Lung (tissue), 12 donors: Measurements from ENCODE around the gene PIM3. TPM values are rescaled to one million over a fixed set of nuclear protein-coding genes. Genes with fewer than 3 reads are reported as not detected.

ENCODE experiments used
- ATAC-seq: fragments of 200-7000 bp; cut with Tn5 transposase; one replicate; pipeline ENCODE4 v1.9.1; 2020; ENCODE audit warnings: moderate number of reproducible peaks; ENCODE audit not compliant: insufficient read depth, low FRiP score
- DNase-seq, 3 donors: peaks; one replicate each; pipeline ENCODE4 v3.0.0-alpha.2; 2013 to 2017
- H3K27ac ChIP-seq, 2 donors: one replicate each; pipeline ENCODE4 v1.5.1; 2013; ENCODE audit warnings: mild to moderate bottlenecking in 2 of 2, moderate library complexity in 2 of 2, control low read depth in 1 of 2, inconsistent platforms in 1 of 2, low read depth in 1 of 2, low read length in 1 of 2
- H3K27me3 ChIP-seq, 3 donors: one replicate each; pipeline ENCODE4 v1.5.1; 2013; ENCODE audit warnings: low read length in 2 of 3; ENCODE audit not compliant: control insufficient read depth in 3 of 3, insufficient read depth in 3 of 3
- H3K36me3 ChIP-seq, 4 donors: one replicate each; pipeline ENCODE4 v1.5.1; 2013; ENCODE audit warnings: low read length in 4 of 4, mild to moderate bottlenecking in 1 of 4, moderate library complexity in 1 of 4; ENCODE audit not compliant: control insufficient read depth in 4 of 4, insufficient read depth in 4 of 4
- H3K4me1 ChIP-seq, 5 donors: one replicate each; pipeline ENCODE4 v1.5.1; 2013; ENCODE audit warnings: low read length in 5 of 5, mild to moderate bottlenecking in 2 of 5, moderate library complexity in 1 of 5; ENCODE audit not compliant: control insufficient read depth in 5 of 5, insufficient read depth in 5 of 5
- H3K4me3 ChIP-seq: one replicate; pipeline ENCODE4 v1.5.1; 2013; ENCODE audit warnings: mild to moderate bottlenecking, control low read depth, moderate library complexity
- H3K9ac ChIP-seq, 2 donors: one replicate each; pipeline ENCODE4 v1.5.1; 2013; ENCODE audit warnings: low read length in 2 of 2, control low read depth in 1 of 2; ENCODE audit not compliant: insufficient read depth in 1 of 2
- H3K9me3 ChIP-seq, 4 donors: one replicate each; pipeline ENCODE4 v1.5.1; 2013; ENCODE audit warnings: low read length in 3 of 4, mild to moderate bottlenecking in 1 of 4, moderate library complexity in 1 of 4; ENCODE audit not compliant: control insufficient read depth in 4 of 4, insufficient read depth in 3 of 4
- WGBS, 2 donors: extraction: QIAGEN DNeasy Blood & Tissue Kit; methylation state at CpG; one replicate each; pipeline ENCODE4 v1.1.7; 2013; 5-methylcytosine and 5-hydroxymethylcytosine counted together
- polyA plus RNA-seq, 2 donors: library from polyadenylated mRNA; stranded (reverse); fragments of 200-250 nt; gene quantifications; one replicate each; pipeline ENCODE4 v1.2.1, GENCODE V29; 2013
- total RNA-seq, 2 donors: library from RNA; depleted of rRNA in 1 of 2; stranded (reverse); fragments of >200 nt in 1 of 2; gene quantifications; one replicate each; pipeline ENCODE4 v1.2.1, GENCODE V29; 2014 to 2021
- TF ChIP-seq, protein P1 (sequence below): IDR thresholded peaks from 2 replicates; pipeline ENCODE4 v1.5.1; 2012; ENCODE audit warnings: mild to moderate bottlenecking; ENCODE audit errors: control extremely low read depth, extremely low read depth
- donor health status: control.
- donor health status: control.
- donor health status: Bipolar disorder and iron deficiency.
- donor health status: healthy.
- donor health status: DM: yes; HTN: yes; CAD: no.

PIM3 gene
- total and polyA plus RNA-seq, 4 donors, result 99.0 to 238 (median 132) TPM

DNA sequence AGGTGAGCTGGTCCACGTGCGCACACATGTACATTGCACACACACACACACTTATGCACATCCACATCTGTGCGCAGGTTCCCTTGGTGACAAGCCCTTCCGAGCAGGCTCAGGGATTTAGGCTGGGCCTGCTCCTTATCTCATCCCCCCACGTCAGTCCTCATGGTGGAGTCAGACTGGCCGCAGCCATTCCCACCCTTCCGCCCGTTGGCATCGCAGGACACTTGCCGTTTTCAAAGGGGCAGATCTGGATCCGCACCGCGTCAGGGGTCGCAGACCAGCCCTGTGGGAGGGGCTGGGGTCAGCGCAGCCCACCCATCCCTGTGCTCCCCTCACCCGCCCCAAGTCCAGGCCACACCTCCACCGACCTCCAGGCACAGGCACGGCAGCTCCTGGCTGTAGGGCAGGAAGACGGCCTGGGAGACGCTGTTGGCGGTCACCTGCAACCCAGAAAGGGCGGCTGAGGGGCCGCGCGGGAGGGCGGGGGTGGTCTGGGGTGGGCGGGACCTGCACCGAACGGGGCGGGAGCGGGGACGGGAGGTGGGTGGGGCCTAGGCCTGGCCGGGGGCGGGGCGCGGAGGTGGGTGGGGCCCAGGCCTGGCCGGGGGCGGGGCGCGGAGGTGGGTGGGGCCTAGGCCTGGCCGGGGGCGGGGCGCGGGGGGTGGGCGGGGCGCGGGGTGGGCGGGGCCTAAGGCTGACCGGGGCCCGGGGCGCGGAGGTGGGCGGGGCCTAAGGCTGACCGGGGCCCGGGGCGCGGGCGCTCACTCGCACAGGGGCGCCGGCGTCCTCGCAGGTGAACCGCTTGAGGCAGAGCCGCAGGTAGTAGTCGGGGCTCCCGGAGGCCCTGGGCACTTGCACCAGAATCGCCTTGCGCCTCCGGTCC lies 38.7 kb downstream of the PIM3 start:
- ATAC-seq, result no peak
- TF ChIP-seq, protein P1, sequence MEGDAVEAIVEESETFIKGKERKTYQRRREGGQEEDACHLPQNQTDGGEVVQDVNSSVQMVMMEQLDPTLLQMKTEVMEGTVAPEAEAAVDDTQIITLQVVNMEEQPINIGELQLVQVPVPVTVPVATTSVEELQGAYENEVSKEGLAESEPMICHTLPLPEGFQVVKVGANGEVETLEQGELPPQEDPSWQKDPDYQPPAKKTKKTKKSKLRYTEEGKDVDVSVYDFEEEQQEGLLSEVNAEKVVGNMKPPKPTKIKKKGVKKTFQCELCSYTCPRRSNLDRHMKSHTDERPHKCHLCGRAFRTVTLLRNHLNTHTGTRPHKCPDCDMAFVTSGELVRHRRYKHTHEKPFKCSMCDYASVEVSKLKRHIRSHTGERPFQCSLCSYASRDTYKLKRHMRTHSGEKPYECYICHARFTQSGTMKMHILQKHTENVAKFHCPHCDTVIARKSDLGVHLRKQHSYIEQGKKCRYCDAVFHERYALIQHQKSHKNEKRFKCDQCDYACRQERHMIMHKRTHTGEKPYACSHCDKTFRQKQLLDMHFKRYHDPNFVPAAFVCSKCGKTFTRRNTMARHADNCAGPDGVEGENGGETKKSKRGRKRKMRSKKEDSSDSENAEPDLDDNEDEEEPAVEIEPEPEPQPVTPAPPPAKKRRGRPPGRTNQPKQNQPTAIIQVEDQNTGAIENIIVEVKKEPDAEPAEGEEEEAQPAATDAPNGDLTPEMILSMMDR, result no peak
- no peak overlapping the region for H3K4me3 ChIP-seq
- H3K27ac ChIP-seq, result no peak overlapping the region
- 17 to 25% methylated on average over 44 to 70 of the region's 70 CpGs for WGBS, 2 donors
- H3K4me1 ChIP-seq, result peaks cover 0 to 4% (median 0%) of the 10 kb centered on the region in 5 donors
- peaks cover 0 to 2% (median 0%) of the 10 kb centered on the region in 4 donors for H3K9me3 ChIP-seq
- peaks cover 0 to 11% (median 2%) of the 10 kb centered on the region in 3 donors for H3K27me3 ChIP-seq
- DNase-seq, result no peak
- H3K9ac ChIP-seq, result no peak overlapping the region
- no peaks in the 10 kb centered on the region for H3K36me3 ChIP-seq

DNA sequence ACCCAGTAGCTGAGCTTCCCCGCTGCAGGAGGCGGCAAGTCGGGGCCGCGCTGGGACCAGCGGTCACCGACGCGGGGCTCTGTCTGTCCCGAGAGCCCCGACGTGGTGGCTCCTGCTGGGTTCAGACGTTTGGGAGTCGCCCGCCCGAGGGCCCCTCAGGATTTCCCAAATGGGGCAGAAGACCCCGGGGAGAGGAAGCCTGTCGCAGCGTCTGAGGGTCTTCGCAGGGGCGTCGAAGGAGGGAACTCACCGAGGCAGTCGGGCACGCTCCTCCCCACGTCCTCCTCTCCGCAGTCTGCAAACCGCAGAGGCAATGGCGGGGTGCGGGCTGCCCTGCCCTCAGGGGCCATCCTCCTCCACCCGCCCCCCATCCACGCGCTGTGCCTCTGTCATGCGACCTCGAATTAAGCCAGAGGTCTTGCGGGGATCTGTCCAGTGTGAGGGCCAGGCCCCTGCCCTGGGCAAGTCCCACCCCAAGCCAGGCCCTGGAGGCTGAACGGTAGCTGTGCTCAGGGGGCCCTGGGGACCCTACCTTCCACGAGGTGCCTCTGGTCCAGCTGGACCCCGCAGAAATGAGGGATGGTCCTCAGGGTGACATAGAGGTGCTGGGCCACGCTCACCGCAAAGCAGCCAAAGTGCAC lies 39.5 kb downstream of the PIM3 start:
- H3K4me1 ChIP-seq, result peaks cover 0 to 4% (median 0%) of the 10 kb centered on the region in 5 donors
- DNase-seq (no peak), ATAC-seq (no peak)
- TF ChIP-seq, protein P1, result no peak
- H3K9ac ChIP-seq, result no peak overlapping the region
- H3K27ac ChIP-seq, result no peak overlapping the region
- peaks cover 0 to 11% (median 2%) of the 10 kb centered on the region in 3 donors for H3K27me3 ChIP-seq
- H3K36me3 ChIP-seq, result no peaks in the 10 kb centered on the region
- WGBS, 2 donors, result 45 to 67% methylated on average over 27 to 41 of the region's 41 CpGs
- H3K9me3 ChIP-seq, result peaks cover 0 to 2% (median 0%) of the 10 kb centered on the region in 4 donors
- H3K4me3 ChIP-seq, result no peak overlapping the region

DNA sequence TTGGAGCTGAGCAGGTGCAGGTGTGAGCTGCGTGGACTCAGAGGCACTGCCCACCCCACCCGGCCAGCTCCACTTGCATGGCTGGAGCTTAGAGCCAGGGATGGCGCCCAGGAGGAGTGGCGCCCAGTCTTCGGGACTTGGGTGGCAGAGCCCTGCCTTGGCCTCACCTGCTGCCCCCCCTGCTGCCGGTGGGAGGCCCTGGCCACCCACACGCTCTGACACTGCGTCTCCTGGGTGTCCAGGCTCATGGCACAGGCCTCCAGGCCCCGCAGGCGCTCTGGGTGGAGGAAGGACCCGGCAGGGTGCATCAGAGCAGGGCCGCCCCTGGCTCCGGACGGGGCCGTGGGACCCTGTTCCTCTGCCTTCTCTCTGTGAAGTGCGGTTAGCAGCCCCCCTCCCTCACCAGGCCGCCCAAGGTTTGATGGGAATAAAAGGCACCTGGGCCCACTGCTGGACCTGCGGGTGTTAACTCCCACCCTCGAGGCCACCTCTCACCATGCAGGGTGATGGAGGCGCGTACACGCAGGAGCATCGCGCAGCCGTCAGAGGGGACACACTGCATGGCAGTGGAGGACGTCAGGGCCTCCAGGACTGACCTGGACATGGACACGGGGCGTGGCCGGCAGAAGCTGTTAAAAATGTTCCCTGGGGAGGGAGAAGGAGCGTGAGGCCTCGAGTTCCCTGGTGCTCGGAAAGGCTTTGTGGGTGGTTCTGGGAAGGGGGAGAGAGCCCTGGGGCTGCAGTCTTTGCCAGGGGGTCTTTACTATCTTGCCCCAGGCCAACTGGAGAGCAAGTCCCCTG lies 40.2 kb downstream of the PIM3 start:
- Histone ChIP-seq H3K9ac (no peak overlapping the region), H3K4me3 (no peak overlapping the region), H3K4me1 (peaks cover 0 to 4% (median 0%) of the 10 kb centered on the region in 5 donors), H3K27ac (no peak overlapping the region), H3K9me3 (no peaks in the 10 kb centered on the region), H3K27me3 (peaks cover 0 to 11% (median 2%) of the 10 kb centered on the region in 3 donors), H3K36me3 (no peaks in the 10 kb centered on the region)
- WGBS, 2 donors, result 95 to 97% methylated on average over 32 of the region's 32 CpGs
- ATAC-seq (no peak), DNase-seq (no peak)
- TF ChIP-seq, protein P1, result no peak
